GM19455 (cell line): Measurements from ENCODE around the gene SCYL3.
"Not testable (repeated sequence)": the region's sequence is repeated elsewhere in the genome, so short reads cannot be mapped to it uniquely, and the experiment has no call there.

ENCODE experiments used
- ATAC-seq: cut with Tn5 transposase; IDR thresholded peaks from one replicate; pipeline ENCODE4 v1.9.1; 2021; ENCODE audit not compliant: unreplicated experiment

SCYL3 gene

DNA sequence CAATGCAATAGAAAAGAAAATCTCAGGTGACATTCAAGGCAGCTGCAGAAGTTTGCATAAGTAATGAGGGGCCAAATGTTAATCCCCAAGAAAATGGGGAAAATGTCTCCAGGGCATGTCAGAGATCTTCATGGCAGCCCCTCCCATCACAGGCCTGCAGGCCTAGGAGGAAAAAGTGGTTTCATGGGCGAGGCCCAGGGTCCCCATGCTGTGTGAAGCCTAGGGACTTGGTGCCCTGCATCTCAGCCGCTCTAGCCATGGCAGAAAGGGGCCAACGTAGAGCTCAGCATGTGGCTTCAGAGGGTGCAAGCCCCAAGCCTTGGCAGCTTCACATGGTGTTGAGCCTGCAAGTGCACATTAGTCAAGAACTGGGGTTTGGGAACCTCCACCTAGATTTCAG, 21.7 kb downstream of the SCYL3 start:
- ATAC-seq, result not testable (repeated sequence)

DNA sequence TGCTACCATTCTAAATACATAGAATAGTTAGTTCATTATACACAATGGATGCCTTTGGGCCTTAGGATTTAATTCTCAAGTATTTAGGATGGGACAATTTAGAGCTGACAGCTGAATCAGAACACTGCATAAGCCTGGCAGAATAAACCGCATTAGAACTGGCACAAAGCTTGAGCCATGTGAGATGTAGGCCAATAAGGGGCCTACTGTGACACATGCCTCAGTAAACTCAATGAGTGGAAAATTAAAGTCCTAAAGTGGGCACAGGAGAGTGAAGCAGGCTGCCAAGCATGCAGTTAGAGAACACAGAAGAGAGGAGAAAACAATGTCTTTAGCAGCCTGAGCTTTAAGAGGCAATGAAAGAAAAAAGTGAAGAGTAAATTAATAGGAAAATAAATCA, 24.3 kb downstream of the SCYL3 start:
- no peak for ATAC-seq

DNA sequence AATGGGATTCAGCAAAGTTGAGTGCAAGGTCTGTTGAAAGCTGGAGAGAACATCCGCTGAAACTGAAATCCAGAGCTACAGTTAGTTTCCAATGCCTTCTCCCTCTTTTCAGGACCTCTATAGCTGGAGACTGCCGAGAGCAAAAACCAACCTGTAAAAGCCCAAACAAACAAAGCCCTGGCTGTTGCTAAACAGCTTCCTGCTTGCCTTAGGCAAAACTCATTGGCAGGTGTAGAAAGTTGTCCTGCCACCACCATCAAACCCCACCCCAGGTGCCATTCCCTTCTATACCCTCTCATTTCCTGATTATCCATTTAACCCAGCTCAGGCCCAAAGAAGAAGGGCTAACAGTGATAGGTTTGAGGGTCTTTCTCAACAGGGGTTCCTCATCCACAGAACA, 24.7 kb downstream of the SCYL3 start:
- ATAC-seq, result no peak

DNA sequence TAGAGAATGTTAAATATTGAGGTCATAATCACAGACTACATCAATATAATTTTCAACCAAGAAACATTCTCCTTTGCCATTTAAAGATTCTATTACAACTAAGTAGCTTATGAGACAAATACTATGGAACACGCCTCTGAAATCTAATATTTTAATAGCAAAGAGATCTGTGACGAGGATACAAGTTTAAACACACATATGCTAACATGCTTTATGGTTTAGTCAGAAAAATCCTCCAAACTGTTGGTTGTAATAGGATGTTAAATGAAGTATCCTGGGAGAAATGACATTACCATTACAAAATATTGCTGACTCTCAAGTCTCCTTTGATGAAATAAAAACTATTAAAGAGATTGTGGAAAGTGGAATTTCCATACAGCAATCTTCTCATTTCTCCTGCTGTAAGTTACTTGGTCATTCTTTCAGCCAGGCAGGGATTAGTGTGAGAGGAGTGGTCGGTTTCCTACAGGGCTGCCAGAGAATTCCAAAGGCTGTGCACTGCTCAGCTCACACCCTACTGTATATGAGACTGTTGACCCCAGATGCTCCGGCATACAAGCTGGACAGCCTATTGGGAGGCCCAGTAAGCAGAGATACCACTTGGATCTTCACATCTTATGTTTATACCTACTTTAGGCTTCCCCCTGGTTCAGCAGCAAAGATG, 26.6 kb downstream of the SCYL3 start:
- ATAC-seq, result no peak

DNA sequence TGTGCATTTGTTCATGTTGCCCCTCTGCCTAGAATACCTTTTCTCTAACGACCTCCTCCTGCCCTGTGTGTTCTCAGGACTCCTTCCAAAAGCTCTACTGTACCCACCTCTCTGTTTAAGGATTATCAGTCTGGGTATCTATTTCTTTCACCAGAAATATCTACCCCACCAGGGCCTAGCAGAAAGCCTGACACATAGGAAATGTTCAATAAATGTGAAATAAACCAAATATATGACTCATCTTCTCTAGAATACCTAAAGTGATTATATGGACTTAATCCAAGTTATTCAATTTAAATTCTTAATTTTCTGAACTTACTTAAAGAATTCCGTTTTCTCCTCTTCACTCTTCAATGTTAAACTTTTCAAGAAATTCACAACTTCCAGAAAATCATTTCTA, 27.1 kb downstream of the SCYL3 start:
- no peak for ATAC-seq

DNA sequence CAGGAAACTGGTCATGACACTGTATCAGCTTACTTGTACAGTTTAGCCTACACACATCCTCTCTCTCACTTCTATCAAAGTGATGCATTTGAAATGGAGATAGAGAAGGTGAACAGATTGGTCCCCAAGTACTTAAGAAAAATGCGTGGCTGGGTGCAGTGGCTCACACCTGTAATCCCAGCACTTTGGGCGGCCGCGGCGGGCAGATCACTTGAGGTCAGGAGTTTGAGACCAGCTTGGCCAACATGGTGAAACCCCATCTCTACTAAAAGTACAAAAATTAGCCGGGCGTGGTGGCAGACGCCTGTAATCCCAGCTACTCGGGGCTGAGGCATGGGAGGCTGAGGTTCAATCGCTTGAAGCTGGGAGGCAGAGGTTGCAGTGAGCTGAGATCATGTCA, 29.2 kb downstream of the SCYL3 start:
- ATAC-seq, result not testable (repeated sequence)

- no peak for ATAC-seq
Measured at GRCh38 chr1:169860750-169861149, 32.9 kb downstream of the SCYL3 start.

DNA sequence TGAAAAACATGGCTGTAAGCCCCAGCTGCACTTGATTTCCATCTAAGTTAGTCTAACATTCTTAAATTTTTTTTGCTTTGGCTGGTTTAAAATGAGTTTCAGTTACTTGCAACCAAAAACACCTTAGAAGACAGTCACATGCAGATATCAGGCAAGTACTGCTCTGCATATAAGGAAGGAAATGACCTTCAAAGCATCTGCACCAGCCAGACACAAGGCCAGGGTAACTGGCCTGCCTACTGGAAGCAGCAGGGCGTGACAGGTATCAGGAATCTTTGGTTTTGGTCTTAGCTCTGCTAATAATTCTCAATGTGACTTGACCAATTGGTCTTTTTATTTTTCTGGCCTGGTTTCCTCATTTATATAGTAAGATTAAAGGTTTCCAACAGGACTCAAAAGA, 33.5 kb downstream of the SCYL3 start:
- no peak for ATAC-seq

GRCh38 chr1:169859001-169859400, 34.7 kb downstream of the SCYL3 start:
- no peak for ATAC-seq

- no peak for ATAC-seq
Measured at GRCh38 chr1:169858467-169858866, 35.2 kb downstream of the SCYL3 start.

- ATAC-seq, result no peak
Measured at GRCh38 chr1:169853341-169853740, 40.4 kb downstream of the SCYL3 start.

DNA sequence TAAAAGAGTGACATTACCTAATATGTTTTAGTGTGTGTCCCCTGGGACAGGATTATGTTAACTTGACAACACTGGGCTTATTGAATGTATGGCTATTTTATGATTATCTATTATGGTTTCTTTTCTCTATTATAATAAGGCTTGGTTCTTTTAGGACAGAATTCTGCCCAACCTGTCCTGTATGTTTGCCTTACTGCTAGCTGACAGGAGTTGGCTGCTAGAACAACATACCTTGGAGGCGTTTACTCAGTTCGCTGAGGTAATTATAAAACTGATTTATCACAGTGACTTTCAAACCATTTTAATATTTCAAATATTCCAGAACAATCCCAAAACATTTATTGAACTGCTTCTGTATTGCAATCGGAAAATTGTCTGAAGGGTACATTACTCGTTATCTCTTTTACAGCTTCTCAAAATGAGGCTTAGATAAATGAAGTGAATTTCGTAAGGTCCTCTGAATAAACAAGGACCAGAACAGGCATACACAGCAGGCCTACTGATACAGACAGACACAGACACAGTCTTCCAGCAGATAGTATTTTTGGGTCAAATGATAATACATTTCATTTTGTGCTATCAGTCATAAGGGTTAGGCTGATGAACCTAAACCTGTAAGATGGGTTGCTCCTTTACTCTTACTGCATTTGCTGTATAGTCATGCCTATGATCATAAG, 44.2 kb downstream of the SCYL3 start:
- no peak for ATAC-seq

GRCh38 chr1:169848456-169848855, 45.2 kb downstream of the SCYL3 start:
- no peak for ATAC-seq

DNA sequence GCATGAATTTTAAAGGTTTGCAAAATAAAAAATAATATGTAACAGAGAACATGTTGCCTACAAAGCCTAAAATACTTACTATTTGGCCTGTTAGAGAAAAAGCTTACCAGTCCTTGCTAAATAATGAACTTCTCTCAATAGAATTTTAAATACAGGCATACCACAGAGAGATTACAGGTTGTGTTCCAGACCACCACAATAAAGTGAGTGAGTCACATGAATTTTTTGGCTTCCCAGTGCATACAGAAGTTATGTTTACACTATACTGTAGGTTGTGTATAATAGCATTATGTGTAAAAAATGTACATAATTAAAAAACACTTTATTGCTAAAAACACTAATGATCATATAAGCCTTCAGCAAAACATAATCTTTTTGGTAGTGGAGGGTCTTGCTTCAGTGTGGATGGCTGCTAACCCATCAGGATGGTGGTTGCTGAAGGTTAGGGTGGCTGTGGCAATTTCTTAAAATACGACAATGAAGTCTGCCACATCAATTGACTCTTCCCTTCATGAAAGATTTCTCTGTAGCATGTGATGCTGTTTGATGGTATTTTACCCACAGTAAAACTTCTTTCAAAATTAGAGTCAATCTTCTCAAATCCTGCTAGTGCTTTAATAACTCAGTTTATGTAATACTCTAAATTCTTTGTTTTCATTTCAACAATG, 48.6 kb downstream of the SCYL3 start:
- no peak for ATAC-seq

- no peak for ATAC-seq
Measured at GRCh38 chr1:169838942-169839341, 54.8 kb downstream of the SCYL3 start.

- ATAC-seq, result no peak
Measured at GRCh38 chr1:169836198-169836597, 57.5 kb downstream of the SCYL3 start.

GRCh38 chr1:169835647-169836046, 58.0 kb downstream of the SCYL3 start:
- ATAC-seq, result no peak

GRCh38 chr1:169834869-169835268, 58.8 kb downstream of the SCYL3 start:
- no peak for ATAC-seq

- ATAC-seq, result no peak
Measured at GRCh38 chr1:169833179-169833901, 60.4 kb downstream of the SCYL3 start.

DNA sequence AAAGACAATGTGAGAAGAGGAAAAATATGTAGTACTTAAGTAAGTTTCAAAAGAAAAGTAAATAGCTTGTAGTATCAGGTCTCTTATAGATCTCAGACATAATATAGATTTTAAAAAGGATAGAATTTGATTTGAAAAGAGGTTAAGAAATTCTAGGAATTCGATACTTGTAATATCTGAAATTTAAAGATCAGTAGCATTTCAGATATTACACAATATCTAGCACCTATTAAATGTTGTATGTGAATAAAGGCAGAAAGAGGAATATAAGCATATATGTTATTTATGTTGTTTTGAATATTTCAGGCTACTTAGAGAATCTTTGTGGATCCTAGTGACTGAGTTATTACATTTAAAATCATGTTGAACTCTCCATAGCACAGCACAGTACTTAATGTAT, 64.0 kb downstream of the SCYL3 start:
- no peak for ATAC-seq

GRCh38 chr1:169824153-169824552, 69.5 kb downstream of the SCYL3 start:
- no peak for ATAC-seq

GRCh38 chr1:169821500-169821899, 72.2 kb downstream of the SCYL3 start:
- ATAC-seq, result no peak
